SK-N-SH treated with all-trans-retinoic acid at 6 μM for 48 hours (cell line): ENCODE measurements around the gene ADARB2.
"Not testable (repeated sequence)": the region's sequence is repeated elsewhere in the genome, so short reads cannot be mapped to it uniquely, and the experiment has no call there.

Experiments
- ATAC-seq: fragments of 200-7000 bp; cut with Tn5 transposase; 3 replicates; pipeline ENCODE4 v1.9.1; 2020; ENCODE audit warnings: mild to moderate bottlenecking, moderate library complexity
- ARNTL ChIP-seq: fragments of 450-650 bp; formaldehyde crosslinking; IDR thresholded peaks from 2 replicates; pipeline ENCODE4 v1.5.0; 2020; ENCODE audit warnings: low read depth, mild to moderate bottlenecking, moderate library complexity, borderline replicate concordance
- BACH2 ChIP-seq: fragments of 250-450 bp; sonication (Bioruptor Pico); IDR thresholded peaks from 2 replicates; pipeline ENCODE4 v1.9.0; 2021; ENCODE audit warnings: mild to moderate bottlenecking, borderline replicate concordance
- CREB5 ChIP-seq: fragments of 250-450 bp; sonication (Bioruptor Pico); IDR thresholded peaks from 2 replicates; pipeline ENCODE4 v1.5.1; 2020; ENCODE audit warnings: low read depth, mild to moderate bottlenecking, moderate library complexity
- CSDC2 ChIP-seq: fragments of 250-450 bp; sonication (Bioruptor Pico); IDR thresholded peaks from 2 replicates; pipeline ENCODE4 v1.5.0; 2020; ENCODE audit warnings: mild to moderate bottlenecking, moderate library complexity
- ESRRG ChIP-seq: fragments of 250-450 bp; sonication (Bioruptor Pico); IDR thresholded peaks from 2 replicates; pipeline ENCODE4 v1.6.1; 2021; ENCODE audit warnings: mild to moderate bottlenecking
- GLIS3 ChIP-seq: fragments of 250-450 bp; sonication (Bioruptor Pico); IDR thresholded peaks from 2 replicates; pipeline ENCODE4 v1.5.0; 2020; ENCODE audit warnings: mild to moderate bottlenecking, moderate library complexity
- PATZ1 ChIP-seq: fragments of 250-450 bp; sonication (Bioruptor Pico); IDR thresholded peaks from 2 replicates; pipeline ENCODE4 v1.8.0; 2020; ENCODE audit warnings: mild to moderate bottlenecking, moderate library complexity, borderline replicate concordance
- PPARA ChIP-seq: fragments of 250-450 bp; sonication (Bioruptor Pico); IDR thresholded peaks from 2 replicates; pipeline ENCODE4 v1.5.0; 2020; ENCODE audit warnings: mild to moderate bottlenecking, borderline replicate concordance
- RARB ChIP-seq: fragments of 250-450 bp; sonication (Bioruptor Pico); IDR thresholded peaks from 2 replicates; pipeline ENCODE4 v1.8.0; 2021; ENCODE audit warnings: mild to moderate bottlenecking, moderate library complexity
- TCF4 ChIP-seq: fragments of 250-450 bp; sonication (Bioruptor Pico); IDR thresholded peaks from 2 replicates; pipeline ENCODE4 v1.8.0; 2021; ENCODE audit warnings: mild to moderate bottlenecking, moderate library complexity, borderline replicate concordance
- TOX ChIP-seq: fragments of 250-450 bp; sonication (Bioruptor Pico); IDR thresholded peaks from 2 replicates; pipeline ENCODE4 v1.8.0; 2021; ENCODE audit warnings: mild to moderate bottlenecking, moderate library complexity, borderline replicate concordance
- TSHZ2 ChIP-seq: fragments of 250-450 bp; sonication (Bioruptor Pico); IDR thresholded peaks from 2 replicates; pipeline ENCODE4 v1.5.0; 2020; ENCODE audit warnings: mild to moderate bottlenecking, moderate library complexity
- ZNF70 ChIP-seq: fragments of 450-650 bp; formaldehyde crosslinking; IDR thresholded peaks from 2 replicates; pipeline ENCODE4 v1.5.0; 2020; ENCODE audit warnings: mild to moderate bottlenecking, moderate library complexity
- ZNF8 ChIP-seq: fragments of 450-650 bp; formaldehyde crosslinking; IDR thresholded peaks from 2 replicates; pipeline ENCODE4 v1.5.0; 2020; ENCODE audit warnings: mild to moderate bottlenecking, moderate library complexity
- TF ChIP-seq, protein P1 (sequence below): fragments of 250-450 bp; sonication (Bioruptor Pico); IDR thresholded peaks from 2 replicates; pipeline ENCODE4 v1.8.0; 2021; ENCODE audit warnings: low read depth, mild to moderate bottlenecking, moderate library complexity, borderline replicate concordance
- TF ChIP-seq, protein P2 (sequence below): fragments of 250-450 bp; sonication (Bioruptor Pico); IDR thresholded peaks from 2 replicates; pipeline ENCODE4 v1.5.1; 2021; ENCODE audit warnings: mild to moderate bottlenecking, moderate library complexity

The ADARB2 gene

GRCh38 chr10:1358860-1359625 lies 378.3 kb downstream of the ADARB2 start:
- no peak for ATAC-seq
- TF ChIP-seq, protein P1, sequence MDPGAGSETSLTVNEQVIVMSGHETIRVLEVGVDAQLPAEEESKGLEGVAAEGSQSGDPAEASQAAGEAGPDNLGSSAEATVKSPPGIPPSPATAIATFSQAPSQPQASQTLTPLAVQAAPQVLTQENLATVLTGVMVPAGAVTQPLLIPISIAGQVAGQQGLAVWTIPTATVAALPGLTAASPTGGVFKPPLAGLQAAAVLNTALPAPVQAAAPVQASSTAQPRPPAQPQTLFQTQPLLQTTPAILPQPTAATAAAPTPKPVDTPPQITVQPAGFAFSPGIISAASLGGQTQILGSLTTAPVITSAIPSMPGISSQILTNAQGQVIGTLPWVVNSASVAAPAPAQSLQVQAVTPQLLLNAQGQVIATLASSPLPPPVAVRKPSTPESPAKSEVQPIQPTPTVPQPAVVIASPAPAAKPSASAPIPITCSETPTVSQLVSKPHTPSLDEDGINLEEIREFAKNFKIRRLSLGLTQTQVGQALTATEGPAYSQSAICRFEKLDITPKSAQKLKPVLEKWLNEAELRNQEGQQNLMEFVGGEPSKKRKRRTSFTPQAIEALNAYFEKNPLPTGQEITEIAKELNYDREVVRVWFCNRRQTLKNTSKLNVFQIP (CRISPR knock-in tag): no peak
- TF ChIP-seq RARB (no peak), BACH2 (no peak), ARNTL (no peak), CSDC2 (CRISPR knock-in tag) (no peak)
- TF ChIP-seq, all 23 proteins: peak for 0

- ATAC-seq: no peak
These were observed 379.2 kb downstream of the ADARB2 start for GRCh38 chr10:1358147-1358546.

DNA sequence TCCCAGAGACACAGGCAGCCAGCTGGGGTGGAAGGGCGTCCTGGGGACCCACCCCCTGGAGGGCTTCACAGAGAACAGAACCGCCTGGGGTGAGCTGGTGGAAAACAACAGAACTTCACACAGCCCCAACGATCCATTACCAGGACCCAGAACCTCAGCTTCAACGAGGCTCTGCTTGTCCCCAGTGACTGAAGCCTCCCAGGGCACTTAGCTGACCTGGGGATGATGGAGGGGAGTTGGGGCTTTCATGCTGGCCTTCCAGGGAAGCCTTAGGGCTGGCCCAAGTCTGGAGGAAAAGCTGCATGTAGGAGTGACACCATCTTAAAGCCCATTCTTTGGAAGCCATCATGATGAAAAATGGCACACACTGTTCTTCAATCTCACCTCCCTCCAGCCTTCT lies 381.0 kb downstream of the ADARB2 start:
- no peak for ATAC-seq
- TF ChIP-seq, protein P2, sequence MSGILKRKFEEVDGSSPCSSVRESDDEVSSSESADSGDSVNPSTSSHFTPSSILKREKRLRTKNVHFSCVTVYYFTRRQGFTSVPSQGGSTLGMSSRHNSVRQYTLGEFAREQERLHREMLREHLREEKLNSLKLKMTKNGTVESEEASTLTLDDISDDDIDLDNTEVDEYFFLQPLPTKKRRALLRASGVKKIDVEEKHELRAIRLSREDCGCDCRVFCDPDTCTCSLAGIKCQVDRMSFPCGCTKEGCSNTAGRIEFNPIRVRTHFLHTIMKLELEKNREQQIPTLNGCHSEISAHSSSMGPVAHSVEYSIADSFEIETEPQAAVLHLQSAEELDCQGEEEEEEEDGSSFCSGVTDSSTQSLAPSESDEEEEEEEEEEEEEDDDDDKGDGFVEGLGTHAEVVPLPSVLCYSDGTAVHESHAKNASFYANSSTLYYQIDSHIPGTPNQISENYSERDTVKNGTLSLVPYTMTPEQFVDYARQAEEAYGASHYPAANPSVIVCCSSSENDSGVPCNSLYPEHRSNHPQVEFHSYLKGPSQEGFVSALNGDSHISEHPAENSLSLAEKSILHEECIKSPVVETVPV (CRISPR knock-in tag): no peak
- TF ChIP-seq TCF4: no peak
- no peak for TF ChIP-seq CREB5 (CRISPR knock-in tag)
- TF ChIP-seq BACH2: no peak

More at GRCh38 chr10:1358147-1358546, 379.2 kb downstream of the ADARB2 start:
- TF ChIP-seq GLIS3 (no peak), TSHZ2 (CRISPR knock-in tag) (no peak), ARNTL (no peak), CREB5 (CRISPR knock-in tag) (no peak), TOX (no peak), CSDC2 (CRISPR knock-in tag) (no peak)

DNA sequence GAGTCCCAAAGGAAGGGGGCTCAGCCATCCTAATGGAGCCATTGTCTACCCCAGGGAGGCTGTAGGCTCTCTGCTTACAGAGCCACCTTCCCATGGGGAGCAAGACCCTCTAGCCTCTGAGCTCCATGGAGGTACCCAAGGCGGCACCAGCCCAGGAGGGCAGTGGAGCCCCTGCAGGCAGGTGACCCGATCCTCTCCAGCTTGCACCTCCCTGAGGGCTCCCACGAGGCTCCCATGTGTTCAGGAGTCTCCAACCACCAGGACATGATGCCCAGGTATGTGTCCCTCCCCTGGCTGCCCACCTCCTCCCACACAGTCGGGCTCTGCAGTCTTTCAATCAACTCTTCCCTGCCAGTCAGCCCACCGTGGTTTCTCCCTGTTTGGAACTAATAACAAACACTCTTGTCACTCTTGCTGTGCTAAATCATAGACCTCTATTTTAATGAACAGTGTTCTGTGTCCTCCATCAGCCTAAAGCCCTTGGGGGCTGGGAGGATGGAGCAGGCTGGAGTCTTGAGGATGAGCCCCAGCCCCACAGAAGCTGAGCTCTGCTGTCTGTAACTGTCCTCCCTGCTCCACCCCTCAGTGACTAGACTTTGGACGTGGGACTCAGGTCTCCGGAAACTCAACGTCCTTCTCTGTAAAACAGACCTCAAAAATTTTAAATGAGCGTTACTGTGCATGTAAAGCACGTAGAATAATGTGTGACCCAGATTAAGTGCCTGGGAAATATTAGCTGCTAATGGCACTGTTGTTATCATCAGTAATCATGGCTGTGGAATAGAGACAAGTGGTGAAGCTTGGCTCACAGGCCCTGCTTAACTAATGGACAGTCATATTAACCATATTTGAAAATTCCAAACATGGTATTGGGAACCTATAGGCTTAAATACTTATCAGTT lies 382.3 kb downstream of the ADARB2 start:
- ATAC-seq: no peak
- no peak for TF ChIP-seq PPARA (CRISPR knock-in tag)
- no peak for TF ChIP-seq ARNTL
- no peak for TF ChIP-seq PATZ1
- no peak for TF ChIP-seq CREB5 (CRISPR knock-in tag)
- TF ChIP-seq ESRRG (CRISPR knock-in tag): no peak
- no peak for TF ChIP-seq ZNF70 (CRISPR knock-in tag)
- no peak for TF ChIP-seq CSDC2 (CRISPR knock-in tag)
- TF ChIP-seq BACH2: no peak
- no peak for TF ChIP-seq GLIS3
- TF ChIP-seq ZNF8: no peak
- TF ChIP-seq, all 23 proteins: peak for 0

- ATAC-seq: not testable (repeated sequence)
These were observed 385.0 kb downstream of the ADARB2 start for GRCh38 chr10:1352296-1352695.
